Measurements from ENCODE around the gene ACP7.

Gene ACP7

DNA sequence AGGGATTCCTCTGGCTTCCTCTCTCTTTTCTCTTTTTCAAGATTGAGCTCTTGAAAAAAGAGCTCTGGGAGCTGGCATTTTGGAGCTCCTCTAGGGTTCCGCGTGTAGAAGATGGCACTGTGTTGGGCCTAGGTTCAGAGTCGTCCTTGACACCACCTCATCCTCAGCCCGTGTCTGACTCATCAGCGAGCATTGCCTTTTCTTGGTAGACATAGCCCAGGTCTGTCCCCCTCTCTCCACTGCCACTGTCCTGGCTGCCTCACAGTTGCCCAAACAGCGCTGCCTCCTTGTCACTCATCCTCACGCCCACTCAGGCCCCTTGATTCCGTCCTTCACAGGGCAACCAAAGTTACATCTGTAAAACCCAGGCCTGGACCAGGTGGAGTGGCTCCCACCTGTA, 66.1 kb downstream of the ACP7 start:
- no peak for DNase-seq (ENCODE audit: low read depth)

DNA sequence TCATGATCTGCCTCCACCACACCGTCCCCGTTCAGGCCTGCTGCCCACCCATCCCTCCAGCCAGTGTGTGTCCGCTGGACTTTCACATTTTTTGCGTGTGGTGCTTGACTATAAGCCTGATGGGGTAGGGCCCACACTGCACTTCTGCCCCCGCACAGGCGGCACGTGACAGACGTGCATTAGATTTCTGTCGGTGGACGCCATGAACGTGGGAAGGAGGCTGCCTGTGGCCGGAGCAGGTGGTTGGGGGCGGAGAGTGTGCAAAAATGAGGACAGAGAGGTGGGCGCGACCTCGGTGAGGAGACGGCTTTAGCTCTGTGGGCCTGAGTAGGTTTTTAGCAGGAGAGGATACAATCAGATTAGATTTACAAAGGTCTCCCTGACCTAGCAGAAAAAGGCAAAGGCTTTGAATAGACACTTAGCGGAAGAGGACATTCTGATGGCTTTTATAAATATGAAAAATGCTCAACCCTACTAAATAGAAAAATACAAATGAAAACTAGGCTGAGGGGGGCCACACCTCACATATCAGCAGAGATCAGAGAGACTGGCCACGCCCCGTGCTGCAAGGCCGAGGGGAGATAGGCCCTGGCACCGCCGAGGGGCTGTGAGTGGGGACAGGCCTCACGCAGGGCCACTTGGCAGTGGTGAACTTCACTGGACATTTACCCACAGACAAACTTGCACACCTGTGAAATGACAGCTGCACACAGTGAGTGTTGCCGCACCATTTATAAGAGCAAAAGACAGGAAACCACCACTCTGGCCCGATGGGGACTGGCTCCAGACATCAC, 66.8 kb downstream of the ACP7 start:
- no peak for DNase-seq (ENCODE audit: low read depth)

DNA sequence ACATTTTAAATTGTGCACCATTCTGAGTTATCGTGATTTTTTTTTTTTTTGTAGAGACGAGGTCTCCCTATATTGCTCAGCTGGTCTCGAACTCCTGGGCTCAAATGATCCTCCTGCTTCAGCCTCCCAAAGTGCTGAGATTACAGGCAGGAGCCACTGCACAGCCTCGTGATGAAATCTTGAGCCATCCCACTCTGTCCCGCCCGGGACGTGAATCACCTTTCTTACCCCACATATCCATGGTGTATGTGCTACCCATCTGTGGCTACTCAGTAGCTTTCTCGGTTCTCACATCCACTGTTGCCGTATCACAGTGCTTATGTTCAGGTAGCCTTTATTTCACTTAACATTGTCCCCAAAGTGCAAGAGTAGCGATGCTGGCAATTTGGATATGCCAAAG, 67.9 kb downstream of the ACP7 start:
- no peak for DNase-seq (ENCODE audit: low read depth)

DNA sequence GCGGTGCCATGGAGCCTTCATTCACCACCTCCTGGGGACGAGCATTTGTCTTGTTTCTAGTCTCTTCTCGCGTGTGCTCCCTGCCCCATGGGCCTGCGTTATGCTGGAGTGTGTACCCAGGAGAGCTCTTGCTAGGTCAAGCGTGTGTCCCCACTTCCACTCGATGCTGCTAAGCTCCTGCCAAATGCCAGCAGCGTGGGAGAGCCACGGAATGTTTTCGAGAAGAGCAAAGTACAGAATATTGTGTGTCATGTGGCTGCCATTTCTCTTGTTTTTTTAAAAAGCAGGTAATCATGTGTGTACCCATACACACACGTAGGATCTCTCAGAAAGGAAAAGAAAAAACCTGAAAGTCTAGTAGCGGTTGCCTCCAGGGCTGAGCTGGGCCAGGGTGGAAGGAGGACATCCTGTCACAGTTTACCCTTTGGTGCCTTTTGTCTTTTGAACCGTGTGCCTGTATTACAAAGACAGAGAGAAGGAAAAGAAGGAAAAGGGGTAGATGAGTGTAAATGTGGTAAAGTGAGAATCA, 70.0 kb downstream of the ACP7 start:
- DNase-seq (ENCODE audit: low read depth) = no peak

DNA sequence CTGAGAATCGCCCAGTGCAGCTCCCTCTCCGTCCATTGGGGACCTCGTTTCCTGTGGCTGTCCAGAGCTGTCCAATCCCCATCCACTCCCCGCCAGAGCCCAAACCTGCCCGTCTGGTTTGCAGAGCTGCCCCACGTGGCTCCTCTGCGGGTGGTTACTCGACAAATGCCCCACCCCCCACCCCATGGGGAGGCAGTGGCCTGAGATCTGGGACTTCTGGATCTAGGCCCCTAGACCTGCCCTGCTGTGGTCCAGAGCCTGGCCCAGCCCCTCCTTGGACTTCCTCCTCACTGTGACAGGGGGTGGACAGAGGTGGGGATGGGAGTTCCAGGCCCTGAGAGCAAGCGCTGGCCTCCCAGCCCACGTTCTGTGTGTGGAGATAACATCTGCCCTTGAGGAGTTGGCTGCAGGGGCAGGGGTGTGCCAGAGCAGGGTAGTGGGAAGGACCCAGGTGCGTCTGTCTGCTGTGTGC, 70.5 kb downstream of the ACP7 start:
- DNase-seq (ENCODE audit: low read depth) = no peak

DNA sequence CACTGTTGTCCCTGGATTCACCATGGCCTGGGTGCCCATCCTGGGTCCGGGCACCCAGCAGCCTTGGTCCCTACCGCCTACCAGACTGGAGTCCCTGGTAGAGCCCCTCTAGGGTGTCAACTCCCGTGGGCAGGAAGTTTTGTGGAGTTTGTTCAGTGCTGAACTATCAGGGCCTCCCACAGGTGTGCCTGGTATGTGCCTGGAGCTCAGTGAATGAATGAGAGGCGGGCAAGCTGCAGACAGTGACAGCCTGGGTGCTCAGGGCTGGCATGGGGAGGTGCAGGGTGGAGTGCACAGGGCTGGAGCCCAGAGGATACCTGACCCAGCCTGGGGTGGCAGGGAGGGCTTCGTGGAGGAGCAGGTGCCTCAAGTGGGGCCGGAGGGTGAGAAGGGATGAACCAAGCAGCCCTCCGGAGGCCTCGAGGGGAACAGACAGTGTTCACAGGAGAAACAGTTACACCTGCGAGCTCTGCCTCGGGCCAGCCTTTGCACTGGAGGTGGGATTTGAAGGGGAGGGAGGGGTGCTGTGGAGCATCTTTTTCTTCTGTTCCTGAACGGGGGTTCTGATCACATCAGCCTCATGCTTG, 71.0 kb downstream of the ACP7 start:
- DNase-seq (ENCODE audit: low read depth) = no peak

DNA sequence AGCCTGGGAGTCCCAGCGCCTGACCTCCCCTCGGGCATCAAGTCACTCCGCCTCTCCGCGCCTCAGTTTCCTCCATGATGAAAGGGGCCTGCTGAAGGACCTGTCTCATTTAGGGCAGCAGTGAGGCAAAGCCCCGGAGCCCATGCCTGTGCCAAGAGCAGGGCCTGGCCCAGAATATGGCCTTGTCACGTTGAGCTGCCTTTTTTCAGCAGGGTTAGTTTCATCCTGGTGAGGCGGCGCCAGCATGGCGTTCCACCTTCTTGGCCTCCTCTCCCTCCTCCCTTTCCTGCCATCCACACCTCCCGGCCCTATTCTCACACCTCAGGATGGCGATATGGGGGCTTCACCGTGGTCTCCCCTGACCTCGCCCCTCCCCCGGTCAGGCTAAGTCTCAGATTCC, 71.6 kb downstream of the ACP7 start:
- DNase-seq (ENCODE audit: low read depth) = no peak

DNA sequence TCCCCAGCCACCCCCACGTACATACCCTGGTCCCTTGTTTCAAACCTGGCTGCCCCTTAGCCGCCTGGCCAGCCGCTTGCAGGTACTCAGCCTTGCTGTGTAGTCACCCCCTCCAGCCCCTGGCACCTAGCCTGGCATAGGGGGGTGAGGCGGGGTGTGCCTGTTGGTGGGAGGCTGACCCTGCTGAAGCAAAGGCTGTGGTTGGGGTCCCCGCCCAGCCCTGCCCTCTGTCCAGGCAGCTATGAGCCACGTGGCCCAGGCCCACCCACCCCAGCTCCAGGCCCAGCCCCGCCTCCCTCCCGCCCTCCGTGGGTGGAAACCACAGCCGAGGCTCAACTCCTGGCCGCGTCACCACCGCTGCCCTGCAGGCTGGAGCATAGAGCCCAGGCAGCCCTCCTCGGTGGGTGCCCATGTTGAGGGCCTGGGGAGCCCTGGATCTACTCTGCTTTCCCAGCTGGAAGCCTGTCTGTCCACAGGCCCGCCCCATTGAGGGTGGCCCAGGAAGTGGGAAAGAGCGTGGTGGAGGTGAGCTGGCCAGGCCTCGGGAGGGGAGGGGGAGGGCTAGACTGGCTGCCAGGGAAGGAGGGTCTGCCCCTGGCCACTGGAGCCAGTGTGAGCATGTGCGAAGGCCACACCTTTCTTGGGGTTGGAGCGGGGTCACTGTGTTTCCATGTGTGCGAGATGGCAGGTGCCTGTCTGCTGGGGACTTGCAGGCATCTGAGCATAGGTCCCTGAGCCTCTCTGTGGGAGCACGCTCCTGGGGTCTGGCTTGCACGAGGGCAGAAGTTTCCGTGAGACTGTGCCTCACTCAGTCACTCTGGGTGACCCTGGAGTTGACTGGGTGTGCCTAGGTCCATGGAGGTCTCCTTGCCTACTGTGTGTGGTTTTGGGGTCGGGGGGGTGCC, 72.4 kb downstream of the ACP7 start:
- no peak for DNase-seq (ENCODE audit: low read depth)

DNA sequence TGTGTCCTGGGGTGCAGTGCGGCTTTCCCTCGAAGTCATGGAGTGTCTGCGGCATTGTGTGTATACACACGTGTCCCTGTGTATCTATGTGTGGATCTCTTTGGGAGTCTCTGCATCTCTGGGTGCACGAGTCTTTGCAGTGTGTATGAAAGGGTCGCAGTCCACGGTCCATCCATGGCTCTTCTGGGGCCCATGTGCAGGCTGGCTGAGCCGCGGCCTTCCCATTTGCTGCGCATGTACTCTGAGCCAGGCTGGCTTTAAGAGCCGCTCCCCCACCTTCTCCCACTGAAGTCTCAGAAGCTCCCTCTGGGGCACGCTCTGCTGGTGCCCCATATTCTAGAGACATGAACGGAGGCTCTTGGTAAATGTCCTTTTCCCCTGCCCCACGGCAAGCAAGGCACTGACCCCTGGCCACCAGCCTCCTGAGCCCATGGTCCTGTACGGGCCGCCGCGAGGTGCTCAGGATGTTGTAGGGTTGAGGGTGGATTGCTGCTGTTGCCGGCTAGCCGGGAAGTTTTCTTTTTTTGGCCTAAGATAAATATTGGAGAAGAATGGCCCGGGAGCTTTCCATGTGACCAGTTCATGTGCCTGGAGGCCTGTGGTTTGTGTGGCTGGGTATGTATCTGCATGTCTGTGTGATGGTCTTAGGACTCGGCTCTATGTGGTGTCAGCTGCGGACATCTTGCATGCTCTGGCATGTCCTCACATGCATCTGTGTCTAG, 73.3 kb downstream of the ACP7 start:
- DNase-seq (ENCODE audit: low read depth) = peak; percentile 17

DNA sequence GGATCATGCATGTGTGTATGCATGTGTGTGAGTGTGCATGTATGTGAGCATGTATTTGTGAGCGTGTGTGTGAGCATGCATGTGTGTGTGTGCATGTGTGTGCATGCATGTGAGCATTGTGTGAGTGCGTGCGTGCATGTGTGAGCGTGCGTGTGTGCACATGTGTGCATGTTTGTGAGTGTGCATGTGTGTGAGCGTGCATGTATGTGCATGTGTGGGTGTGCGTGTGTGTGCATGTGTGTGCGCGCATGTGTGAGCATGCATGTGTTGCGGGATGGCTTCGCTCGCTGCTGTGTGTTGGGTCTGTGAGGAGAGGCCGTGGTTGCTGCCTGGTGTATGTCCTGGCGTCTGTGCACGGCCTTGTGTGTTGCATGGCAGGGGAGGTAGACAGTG, 73.8 kb downstream of the ACP7 start:
- no peak for DNase-seq (ENCODE audit: low read depth)

DNA sequence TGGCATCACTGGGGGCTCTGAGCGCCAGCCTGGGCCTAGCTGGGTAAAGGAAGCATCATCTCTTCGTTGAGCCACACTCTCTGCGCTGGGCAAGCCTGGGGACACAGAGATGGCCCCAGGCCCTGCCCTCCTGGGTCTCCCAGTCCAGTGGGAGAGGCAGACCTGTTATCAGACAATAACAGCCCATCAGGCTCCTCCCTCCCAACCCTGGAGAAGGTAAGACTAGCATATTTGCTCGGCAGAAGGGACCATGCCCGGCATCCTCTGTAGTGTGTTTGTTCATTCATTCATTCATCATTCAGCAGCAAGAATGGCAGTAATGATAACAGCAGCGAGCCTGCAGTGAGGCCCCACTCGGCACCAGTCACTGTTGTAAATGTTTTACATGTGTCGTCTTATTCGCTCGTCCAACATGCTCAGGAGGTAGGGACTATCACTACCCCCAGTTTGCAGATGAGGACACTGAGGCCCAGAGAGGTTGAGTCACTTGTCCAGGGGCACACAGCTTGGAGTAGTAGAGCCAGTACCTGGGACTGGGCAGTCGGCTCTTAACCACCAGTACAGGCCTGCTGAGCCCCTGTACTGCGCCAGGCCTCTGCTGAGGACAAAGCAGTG, 74.6 kb downstream of the ACP7 start:
- DNase-seq (ENCODE audit: low read depth) = no peak

DNA sequence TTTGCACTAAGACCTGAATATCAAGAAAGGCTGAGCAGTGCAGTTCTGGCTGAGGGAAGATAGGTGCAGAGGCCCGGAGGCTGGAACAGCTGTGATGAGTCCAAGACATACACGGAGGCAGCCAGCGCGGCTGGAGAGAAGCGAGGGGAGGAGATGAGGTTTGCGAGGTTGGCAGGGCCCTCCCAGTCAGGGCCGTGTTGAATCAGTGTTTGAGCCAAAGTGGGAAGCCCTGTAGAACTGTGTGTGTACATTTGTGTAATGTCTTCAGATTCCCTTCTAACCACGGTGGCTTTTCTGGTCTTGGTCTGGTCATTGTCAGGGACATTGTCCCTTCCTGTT, 76.3 kb downstream of the ACP7 start:
- DNase-seq (ENCODE audit: low read depth) = peak; percentile 72
